NCI-H1048 (cell line): ENCODE data around the gene RDX.
"Not testable (repeated sequence)": the region's sequence is repeated elsewhere in the genome, so short reads cannot be mapped to it uniquely, and the experiment has no call there.

Experiments
- DNase-seq: peaks from one replicate; lab custom pipeline; 2025; lab: John Stamatoyannopoulos, UW

RDX gene

DNA sequence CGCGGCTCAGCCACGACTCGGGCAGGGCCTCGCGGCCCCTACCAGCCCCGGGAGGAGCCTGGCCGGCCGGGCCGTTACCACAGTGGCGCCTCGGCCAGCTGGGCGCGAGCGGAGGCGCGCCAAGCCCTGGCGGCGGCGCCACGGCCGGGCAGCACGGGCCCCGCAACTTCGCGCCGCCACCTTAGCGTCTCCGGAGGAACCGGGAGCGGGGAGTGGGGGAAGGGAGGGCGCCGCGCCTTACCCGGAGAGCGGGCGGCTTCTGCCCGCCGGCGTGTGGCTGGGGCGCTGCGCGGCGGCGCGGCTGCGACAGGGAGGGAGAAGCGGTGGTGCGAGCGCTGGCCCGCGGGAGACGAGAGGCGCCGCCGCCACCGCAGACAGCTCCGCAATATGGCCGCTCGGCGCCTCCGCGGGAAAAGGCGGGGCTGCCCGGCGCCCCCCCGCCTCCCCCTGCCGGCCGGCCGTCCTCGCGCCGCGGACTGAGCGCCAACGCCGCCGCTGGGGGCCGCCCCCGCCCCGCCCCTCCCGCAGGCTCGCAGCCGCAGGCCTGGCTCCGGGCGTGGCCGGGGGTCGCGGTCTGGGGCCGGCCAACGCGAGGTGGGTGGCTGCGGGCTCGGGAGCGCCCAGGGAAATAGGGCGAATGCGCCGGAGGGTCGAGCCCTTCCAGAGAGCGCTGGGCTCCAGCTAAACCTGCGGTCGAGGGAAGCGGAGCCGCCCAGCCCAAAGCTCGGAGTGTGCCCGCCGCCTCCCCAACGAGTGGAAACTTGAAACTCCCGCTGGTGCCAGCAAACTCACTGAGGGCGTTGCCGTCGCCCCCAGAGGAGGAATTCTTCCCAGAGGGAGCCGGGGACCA lies at the start of gene RDX:
Gene RDX (minus strand): TSS at position 389 of the 850 bp plus-strand sequence. CDS start 16,922 bp downstream, outside the sequence.
- no peak for DNase-seq

DNA sequence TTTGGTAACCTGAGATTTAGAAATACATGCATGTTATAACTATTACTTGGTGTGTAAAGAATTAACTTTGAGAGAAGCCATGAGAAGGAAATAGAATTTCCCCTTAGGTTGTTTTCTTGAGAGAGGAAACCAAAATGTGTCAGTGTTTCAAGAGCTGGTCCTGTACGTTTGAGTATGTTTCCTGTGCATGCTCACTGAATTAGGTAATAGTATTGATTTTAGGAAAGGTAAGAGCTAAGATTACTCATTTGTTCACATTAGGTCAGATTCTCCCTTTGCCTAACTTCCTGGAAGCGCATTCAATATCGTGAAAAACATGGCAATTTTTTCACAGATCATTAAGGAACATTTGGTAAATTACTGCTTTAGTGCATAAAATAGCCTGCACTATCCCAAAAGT lies 49.3 kb upstream of the RDX start:
- no peak for DNase-seq

DNA sequence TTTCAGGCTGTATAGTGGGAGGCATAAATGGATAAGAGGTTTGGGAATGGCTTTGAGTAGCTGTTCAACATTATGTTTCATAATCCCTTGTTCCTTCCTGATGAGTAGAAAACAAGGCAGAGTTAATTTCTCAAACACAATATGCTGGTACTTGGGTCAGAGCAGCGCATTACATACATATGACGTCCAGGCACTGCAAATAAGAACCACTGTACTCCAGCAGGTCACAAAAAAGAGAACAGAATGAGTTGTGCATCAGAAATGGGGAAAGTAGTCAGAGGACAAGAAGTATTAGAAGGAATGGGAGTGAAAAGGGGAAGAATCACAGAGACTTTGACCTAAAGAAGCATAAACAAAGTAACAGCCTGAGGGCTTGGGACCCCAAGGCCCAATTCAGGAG lies 44.0 kb upstream of the RDX start:
- no peak for DNase-seq

DNA sequence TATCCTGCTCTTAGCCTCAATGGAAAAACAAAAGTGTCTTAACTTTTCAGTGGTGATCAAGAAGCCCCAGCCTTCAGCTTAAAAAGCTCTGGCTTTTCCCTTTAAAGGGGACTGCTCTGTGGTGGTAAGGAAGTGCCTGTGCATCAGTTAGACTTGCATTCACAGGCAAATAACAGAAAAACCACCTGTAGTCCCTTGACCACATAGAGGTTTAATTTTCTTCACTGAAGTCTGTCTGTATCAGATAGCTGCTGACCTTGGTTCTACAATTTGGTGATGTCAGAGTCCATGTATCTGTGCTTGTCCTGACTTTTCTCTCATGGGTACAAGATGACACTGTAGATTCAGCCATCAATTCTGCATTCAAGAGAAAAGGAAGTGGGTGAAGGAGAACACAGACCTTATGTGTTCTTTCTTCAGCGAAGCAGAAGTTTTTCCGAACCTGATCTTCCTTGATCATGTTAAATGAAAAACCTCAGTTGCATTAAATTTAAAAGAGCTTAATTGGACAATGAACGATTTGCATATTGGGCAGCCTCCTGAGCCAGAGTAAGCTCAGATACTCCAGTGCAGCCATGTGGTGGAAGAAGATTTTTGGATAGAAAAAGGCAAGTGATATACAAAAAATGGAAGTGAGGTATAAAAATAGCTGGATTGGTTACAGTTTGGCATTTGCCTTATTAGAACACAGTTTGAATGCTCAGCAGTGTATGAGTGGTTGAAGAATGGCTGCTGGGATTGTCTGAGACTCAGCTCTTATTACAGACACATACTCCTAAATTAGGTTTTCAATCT lies 43.2 kb upstream of the RDX start:
- DNase-seq = no peak

DNA sequence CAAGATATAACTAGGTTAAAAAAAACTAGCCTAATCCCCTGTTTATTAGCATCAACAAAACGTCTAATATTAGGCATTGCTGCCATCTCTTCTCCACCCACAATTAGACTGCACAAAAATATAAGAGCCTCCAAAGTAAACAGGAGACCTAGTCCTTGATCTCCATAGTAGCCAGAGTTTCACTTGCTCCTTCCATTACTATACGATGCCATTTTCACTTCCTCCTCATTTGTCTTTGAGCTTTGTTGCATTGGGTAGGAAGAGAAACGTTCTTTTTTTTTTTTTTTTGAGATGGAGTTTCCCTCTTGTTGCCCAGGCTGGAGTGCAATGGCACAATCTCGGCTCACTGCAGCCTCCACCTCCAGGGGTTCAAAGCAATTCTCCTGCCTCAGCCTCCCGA lies 42.3 kb upstream of the RDX start:
- DNase-seq = no peak

DNA sequence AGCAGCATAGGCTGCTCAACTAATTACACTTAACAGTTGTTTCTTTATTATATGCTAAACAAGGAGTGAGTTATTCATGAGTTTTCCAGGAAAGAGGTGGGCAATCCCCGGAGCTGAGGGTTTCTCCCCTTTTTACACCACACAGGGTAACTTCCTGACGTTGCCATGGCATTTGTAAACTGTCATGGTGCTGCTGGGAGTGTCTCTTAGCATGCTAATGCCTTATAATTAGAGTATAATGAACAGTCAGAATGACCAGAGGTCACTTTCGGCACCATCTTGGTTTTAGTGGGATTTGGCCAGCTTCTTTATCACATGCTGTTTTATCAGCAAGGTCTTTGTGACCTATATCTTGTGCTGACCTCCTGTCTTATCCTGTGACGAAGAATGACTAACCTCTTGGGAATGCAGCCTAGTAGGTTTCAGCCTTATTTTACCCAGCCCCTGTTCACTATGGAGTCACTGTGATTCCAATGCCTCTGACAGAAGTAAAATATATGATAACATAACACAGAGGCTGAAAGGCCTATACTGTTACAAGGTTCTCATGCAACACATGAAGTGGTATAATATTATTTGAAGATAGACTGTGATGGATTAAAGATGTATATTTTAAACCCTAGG lies 41.3 kb upstream of the RDX start:
- DNase-seq = no peak

DNA sequence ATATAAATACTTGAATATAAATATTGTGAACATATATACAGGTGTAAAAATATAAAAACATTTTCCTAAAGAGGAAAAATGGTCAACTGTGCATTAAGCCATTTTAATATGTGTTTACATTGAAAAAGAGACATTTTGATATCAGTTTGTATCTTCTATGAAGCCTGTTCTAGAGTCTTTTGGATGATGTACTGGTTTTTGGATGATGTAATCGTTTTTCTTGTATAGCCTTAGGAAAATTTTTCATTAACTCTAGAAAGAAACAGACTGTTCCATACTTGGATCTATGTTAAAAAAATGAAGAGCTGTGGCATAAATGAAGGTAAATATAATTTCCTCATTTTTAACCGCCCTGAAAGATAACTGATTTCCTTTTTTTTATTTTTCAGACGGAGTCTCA lies 39.6 kb upstream of the RDX start:
- DNase-seq = no peak

DNA sequence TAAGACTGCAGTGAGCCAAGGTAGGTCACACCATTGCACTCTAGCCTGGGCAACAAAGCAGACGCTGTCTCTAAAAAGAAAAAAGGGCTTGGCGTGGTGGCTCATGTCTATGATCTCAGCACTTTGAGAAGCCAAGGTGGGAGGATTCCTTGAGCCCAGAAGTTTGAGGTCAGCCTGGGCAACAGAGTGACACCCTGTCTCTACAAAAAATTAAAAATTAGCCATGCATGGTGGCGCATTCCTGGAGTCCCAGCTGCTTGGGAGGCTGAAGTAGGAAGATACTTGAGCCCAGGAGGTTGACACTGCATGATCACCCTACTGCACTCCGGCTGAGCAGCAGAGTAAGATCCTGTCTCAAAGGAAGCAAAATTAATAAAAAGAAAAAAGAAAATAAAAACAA lies 38.9 kb upstream of the RDX start:
- no peak for DNase-seq

DNA sequence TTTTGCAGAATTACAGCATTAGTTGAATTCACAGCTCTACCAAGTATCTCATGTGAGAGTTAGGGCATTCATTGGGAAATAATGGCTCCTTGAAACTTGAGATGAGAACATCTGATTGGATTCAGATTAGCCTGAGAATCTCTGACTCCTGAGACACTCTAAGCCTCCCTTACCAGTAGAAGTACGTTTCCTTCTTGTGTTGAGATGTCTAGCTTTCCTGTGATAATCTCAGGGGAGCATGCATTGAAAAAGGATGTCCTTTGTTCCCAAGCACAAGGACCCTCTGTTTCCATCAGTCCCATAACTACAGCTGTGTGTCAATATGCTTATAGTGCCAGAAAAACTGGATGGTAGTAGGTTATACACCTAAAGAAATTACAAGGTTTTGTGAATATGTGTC lies 35.2 kb upstream of the RDX start:
- no peak for DNase-seq

DNA sequence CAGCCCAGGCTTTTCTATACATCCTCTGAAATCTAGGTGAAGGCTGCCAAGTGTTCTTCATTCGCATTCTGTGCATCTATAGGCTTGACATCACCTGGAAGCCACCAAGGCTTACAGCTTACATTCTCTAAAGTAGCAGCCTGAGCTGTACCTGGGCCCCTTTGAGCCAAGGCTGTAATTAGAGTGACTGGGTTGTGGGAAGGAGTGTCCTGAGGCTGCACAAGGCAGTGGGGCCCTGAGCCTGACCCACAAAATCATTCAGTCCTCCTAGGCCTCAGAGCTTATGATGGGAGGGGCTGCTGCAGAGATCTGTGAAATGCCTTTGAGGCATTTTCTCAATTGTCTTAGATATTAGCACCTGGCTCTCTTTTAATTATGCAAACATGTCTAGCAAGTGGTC lies 33.0 kb upstream of the RDX start:
- no peak for DNase-seq

DNA sequence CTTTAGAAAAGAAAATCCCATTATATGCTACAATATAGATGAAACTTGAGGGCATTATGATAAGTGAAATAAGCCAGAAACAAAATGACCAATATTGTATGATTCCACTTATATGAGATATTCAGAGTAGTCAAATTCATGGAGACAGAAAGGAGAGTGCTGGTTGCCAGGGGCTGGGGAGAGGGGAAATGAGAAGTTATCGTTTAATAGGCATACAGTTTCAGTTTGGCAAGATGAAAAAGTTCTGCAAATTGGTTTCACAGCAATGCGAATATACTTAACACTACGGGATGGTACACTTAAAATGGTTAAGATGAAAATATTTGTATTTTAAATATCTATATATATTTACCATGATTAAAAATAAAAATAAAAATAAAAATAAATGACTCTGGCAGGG lies 31.1 kb upstream of the RDX start:
- no peak for DNase-seq

DNA sequence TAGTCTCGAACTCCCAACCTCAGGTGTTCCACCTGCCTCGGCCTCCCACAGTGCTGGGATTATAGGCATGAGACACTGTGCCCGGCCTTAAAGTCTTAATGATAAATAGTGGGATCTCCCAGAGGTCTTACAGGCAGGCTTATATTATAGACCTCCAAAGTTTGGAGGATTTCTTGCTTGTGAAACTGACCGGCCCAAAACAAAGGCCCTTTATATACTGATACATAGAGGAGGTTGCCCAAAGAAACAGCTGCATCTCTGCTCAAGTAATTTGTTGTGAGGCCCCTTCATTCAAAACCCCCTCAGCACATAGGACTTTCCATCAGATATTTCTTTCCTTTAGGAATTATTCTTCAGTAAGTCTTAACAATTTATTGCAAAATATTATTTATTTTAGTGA lies 27.4 kb upstream of the RDX start:
- no peak for DNase-seq

DNA sequence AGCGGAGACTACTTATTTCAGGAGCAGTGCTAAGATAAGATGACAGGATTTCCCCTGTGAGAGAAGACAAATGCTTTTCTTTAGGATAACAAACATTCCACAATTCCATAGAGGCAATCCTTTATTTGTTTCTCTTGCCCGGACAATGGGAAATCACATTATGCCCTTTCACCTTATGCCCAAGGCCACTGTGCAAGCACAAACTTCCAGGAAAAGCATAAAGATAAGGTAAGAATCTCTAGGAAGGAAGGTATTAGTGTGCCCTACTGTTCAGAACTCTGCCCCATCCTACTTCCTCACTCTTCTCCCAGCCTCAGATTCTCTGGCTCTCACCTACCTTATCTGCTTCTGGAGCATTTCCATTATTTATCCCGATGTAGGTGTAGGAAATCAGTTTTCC lies 23.1 kb upstream of the RDX start:
- DNase-seq = no peak

DNA sequence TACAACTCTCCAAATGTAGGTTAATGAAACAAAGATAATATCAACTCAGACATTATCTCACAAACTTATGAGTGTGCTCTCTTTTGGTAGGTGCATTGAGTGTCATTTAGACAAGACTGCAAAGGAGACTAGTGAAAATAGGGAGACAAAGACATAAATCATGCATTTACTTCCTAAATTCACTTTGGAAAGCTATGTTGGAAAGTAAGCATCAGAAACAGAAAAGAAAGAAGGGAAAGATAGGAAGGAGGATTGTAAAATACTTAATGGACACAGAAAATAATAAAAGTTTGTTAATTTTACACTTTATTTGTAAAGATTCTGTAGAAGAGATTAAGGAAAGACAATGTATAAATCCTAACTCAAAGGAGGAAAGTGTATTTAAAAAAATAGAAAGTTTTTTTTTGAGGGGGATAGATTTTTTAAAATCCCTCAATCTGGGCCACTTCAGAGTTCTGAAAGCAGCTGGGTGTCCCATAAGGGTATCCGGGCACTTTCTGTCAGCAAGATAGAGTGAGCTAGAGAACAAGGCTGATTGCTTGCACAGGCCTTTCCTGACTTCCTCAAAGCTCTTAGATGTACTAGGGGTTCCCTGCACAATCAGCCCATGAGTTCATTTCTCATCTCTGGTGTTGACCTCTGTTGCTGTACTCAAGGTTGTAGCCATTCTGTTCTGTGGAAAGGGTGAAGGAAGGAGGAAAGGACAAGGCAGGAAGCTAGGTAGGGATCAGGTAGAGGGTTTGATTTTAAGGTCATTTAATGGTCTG lies 22.4 kb upstream of the RDX start:
- DNase-seq = no peak

DNA sequence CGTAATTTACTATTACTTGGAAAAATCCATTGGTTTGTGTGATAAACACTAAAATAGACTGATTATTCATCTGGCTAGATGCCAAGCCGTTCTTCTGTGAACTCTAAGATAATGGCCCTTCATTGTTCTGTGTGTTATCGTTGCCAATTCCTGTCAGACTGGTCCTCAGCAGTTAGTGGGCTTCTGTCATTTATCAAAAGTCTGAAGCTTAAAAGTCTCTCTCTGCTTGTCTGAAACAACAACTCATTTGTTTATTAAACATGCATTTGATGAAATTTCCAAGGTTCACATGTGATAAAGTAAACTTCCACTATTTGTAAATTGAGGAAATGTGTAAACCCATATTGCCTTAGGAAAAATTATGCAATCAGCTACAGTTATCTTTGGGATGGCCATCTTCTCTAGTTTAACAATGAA lies 21.1 kb upstream of the RDX start:
- peak; percentile 76 for DNase-seq

DNA sequence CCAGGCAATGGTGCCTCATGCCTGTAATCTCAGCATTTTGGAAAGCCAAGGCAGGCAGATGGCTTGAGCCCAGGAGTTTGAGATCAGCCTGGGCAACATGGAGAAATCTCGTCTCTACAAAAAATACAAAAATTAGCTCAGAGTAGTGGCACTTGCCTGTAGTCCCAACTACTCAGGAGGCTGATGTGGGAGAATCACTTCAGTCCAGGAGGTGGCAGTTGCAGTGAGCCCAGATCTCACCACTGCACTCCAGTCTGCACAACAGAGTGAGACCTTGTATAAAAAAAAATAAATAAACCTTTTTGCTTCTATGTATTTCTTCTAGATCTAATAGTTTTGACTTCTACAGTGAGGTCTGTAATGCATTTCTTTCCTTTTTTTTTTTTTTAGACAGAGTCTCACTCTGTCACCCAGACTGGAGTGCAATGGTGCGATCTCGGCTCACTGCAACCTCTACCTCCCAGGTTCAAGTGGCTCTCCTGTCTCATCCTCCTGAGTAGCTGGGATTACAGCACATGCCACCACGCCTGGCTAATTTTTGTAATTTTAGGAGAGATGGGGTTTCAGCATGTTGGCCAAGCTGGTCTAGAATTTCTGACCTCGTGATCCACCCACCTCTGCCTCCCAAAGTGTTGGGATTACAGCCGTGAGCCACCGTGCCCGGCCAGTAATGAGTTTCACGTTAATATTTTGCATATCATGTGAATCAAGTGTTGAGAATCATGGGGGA lies 18.1 kb upstream of the RDX start:
- no peak for DNase-seq

DNA sequence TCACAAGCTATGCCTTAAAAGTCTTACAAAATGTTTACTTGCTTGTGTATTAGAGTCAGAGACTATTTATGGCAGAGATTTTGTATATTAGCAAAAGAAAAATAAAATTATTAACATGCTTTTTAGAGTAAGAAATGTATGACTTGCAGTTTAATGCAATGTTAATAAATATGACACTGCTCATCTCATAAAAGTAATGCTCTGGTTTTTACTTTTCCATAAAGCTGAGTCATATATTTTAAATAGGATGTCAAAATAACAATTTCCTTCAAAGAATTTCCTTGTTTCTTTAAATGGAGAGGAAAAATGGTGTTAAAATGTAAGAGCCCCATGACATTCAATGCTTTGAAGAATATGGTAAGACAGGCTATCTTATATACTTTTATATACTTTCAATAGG lies 16.3 kb upstream of the RDX start:
- DNase-seq = no peak

DNA sequence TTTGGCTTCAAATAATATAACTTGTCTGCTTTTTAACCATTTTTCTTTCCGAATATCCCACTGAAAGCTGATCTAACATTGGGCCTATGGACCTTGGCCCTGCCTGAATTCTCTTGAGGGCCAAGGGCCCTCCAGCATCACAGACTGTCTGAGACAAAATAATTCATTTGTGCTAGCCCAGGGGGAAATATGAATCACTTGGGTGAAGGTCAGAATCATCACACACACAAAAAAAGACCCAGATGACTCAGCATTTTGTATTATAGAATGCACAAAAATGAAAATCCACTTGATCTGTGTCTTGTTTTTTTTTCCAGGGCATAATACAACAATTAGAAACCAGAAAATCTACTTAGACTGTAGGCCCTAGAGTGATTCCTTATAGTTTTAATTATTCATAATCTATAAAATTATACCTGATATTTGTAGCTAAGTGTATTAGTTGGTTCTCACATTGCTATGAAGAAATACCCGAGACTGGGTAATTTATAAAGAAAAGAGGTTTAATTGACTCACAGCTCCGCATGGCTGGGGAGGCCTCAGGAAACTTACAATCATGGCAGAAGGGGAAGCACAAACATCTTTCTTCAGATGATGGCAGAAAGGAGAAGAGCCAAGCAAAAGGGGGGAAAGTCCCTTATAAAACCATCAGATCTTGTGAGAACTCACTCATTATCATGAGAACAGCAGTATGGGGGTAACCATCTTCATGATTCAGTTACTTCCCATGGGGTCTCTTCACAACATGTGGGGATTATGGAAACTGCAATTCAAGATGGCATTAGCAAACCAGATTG lies 15.6 kb upstream of the RDX start:
- DNase-seq = no peak

DNA sequence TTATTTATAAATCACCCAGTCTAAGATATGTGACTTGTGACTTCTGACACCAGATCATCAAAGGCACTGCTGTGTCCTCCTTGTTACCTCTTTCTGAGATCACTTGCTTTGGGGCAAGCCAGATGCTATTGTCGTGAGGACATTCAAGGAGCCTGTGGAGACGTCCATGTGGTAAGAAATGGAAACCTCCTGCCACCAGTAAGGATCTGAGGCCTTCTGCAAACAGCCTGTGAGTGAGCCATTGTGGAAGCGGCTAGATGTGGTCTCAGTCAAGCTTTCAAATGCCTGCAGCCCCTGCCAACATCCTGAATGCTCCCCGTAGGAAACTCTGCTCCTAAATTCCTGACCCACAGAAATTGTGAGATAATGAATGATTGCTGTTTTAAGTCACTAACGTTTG lies 11.7 kb upstream of the RDX start:
- DNase-seq = no peak

DNA sequence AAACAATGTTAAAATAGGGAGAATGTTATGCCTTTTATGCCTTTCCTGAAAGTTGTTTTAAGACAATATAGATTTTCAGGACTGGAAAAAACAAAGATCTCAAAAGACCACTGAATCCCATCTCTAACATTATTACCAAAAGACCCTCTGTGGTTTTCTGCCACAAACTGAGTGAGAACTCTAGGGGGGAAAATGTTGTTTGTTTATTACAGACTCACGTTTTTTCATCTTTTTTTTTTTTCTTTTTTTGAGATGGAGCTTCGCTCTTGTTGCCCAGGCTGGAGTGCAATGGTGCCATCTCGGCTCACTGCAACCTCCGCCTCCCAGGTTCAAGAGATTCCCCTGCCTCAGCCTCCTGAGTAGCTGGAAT lies 9.6 kb upstream of the RDX start:
- DNase-seq = not testable (repeated sequence)
